K562 (cell line): ENCODE results near the gene SLC41A3. TPM values are rescaled to one million over a fixed set of nuclear protein-coding genes. Genes with fewer than 3 reads are reported as not detected.

Source experiments
- MCM7 ChIP-seq, 2 experiments: fragments of 450-650 bp; IDR thresholded peaks; 2 replicates each; pipeline ENCODE4 v1.6.1; 2016 to 2018
- SREBF2 ChIP-seq: sonication (generic); formaldehyde crosslinking; IDR thresholded peaks from 2 replicates; pipeline ENCODE4 v1.4.0; 2020; ENCODE audit warnings: mild to moderate bottlenecking, missing genetic modification reagents
- STAT5A ChIP-seq: IDR thresholded peaks from 2 replicates; pipeline ENCODE4 v1.6.1; 2012; ENCODE audit warnings: low read length, inconsistent platforms, borderline replicate concordance
- ZNF134 ChIP-seq: fragments of 250-450 bp; sonication (Bioruptor Pico); conservative IDR thresholded peaks from 2 replicates; pipeline ENCODE4 v1.4.0; 2020
- ZNF407 ChIP-seq: fragments of 450-650 bp; IDR thresholded peaks from 2 replicates; pipeline ENCODE4 v1.6.1; 2016; ENCODE audit warnings: low read depth
- polyA plus RNA-seq, 8 experiments: library from polyadenylated mRNA; depleted of rRNA in 4 of 8; stranded (reverse) in 5 of 8; unstranded in 3 of 8; fragments of >200 nt; fragmentation: Nextera tagmentation in 2 of 8; fragmentation: Illumina TruSeq in 1 of 8; extraction: Ambion mirVana in 2 of 8; extraction: Trizol in 1 of 8; gene quantifications; 2 replicates each; pipeline versions ENCODE4 v1.2.1 to v1.2.3, GENCODE V29; 2011 to 2014; ENCODE audit warnings: inconsistent platforms in 1 of 8, missing spikeins in 1 of 8
- total RNA-seq, 7 experiments: library from RNA; depleted of rRNA in 6 of 7; stranded (reverse); fragments of >200 nt in 6 of 7; fragmentation: Illumina TruSeq in 2 of 7; extraction: Trizol in 2 of 7; gene quantifications; 2 replicates each; pipeline versions ENCODE4 v1.2.1 to v1.2.3, GENCODE V29; 2011 to 2021; ENCODE audit warnings: low replicate concordance in 1 of 7

The SLC41A3 gene
- total and polyA plus RNA-seq, 9 of the 15 experiments (the other 6 are each of a cell fraction or from before 2014, with no cell fraction given) = 4.1 to 20.7 (median 11.2) TPM

GRCh38 chr3:126084768-126085180, 850 bp upstream of the SLC41A3 start (continued):
- TF ChIP-seq ZNF134 (CRISPR knock-in tag) = no peak
- TF ChIP-seq SREBF2 = no peak
- no peak for TF ChIP-seq ZNF407
- TF ChIP-seq MCM7 (IDR thresholded peaks at IDR 0.05) = no peak
- no peak for TF ChIP-seq STAT5A
